Measurements from ENCODE around the gene DPYSL4. TPM values are rescaled to one million over a fixed set of nuclear protein-coding genes. Genes with fewer than 3 reads are reported as not detected.

Gene DPYSL4
- total RNA-seq, 2 donors from 2014 or later, result 0.28 TPM; not detected in 1

GRCh38 chr10:132199268-132199853, 12.6 kb downstream of the DPYSL4 start:
- Histone ChIP-seq H3K4me3 (no peak overlapping the region), H3K4me1 (ENCODE audit: control insufficient read depth in 1 of 2, low read depth in 2 of 2) (no peaks in the 10 kb centered on the region), H3K9me3 (no peaks in the 10 kb centered on the region), H3K36me3 (no peaks in the 10 kb centered on the region), H3K27ac (no peak overlapping the region), H3K27me3 (replicated peaks; ENCODE audit: insufficient read depth) (no peaks in the 10 kb centered on the region)
- DNase-seq (ENCODE audit: low spot score) (no peak), ATAC-seq (ENCODE audit: insufficient number of reproducible peaks, low FRiP score, low read depth) (no peak)
- no peak for TF ChIP-seq CTCF (IDR thresholded peaks at IDR 0.05)

- H3K27me3 ChIP-seq (replicated peaks; ENCODE audit: insufficient read depth), result no peaks in the 10 kb centered on the region
- H3K27ac ChIP-seq, result no peak overlapping the region
- TF ChIP-seq CTCF (IDR thresholded peaks at IDR 0.05), result no peak
- DNase-seq (ENCODE audit: low spot score) (no peak), ATAC-seq (ENCODE audit: insufficient number of reproducible peaks, low FRiP score, low read depth) (no peak)
- no peaks in the 10 kb centered on the region for H3K4me1 ChIP-seq (ENCODE audit: control insufficient read depth in 1 of 2, low read depth in 2 of 2)
- no peaks in the 10 kb centered on the region for H3K9me3 ChIP-seq
- no peak overlapping the region for H3K4me3 ChIP-seq
- no peaks in the 10 kb centered on the region for H3K36me3 ChIP-seq
Measured at GRCh38 chr10:132199854-132200311, 13.1 kb downstream of the DPYSL4 start.

- no peaks in the 10 kb centered on the region for H3K36me3 ChIP-seq
Measured at GRCh38 chr10:132200344-132201110, 13.8 kb downstream of the DPYSL4 start.

GRCh38 chr10:132201111-132201969, 14.6 kb downstream of the DPYSL4 start:
- H3K9me3 ChIP-seq, result no peaks in the 10 kb centered on the region
- no peak overlapping the region for H3K4me3 ChIP-seq
- ATAC-seq (ENCODE audit: insufficient number of reproducible peaks, low FRiP score, low read depth) (no peak), DNase-seq (ENCODE audit: low spot score) (no peak)
- TF ChIP-seq CTCF (IDR thresholded peaks at IDR 0.05), result no peak
- no peaks in the 10 kb centered on the region for H3K36me3 ChIP-seq
- H3K27me3 ChIP-seq (replicated peaks; ENCODE audit: insufficient read depth), result no peaks in the 10 kb centered on the region
- no peak overlapping the region for H3K27ac ChIP-seq
- H3K4me1 ChIP-seq (ENCODE audit: control insufficient read depth in 1 of 2, low read depth in 2 of 2), result no peaks in the 10 kb centered on the region

More at GRCh38 chr10:132200344-132201110, 13.8 kb downstream of the DPYSL4 start:
- Histone ChIP-seq H3K9me3 (no peaks in the 10 kb centered on the region), H3K4me1 (ENCODE audit: control insufficient read depth in 1 of 2, low read depth in 2 of 2) (no peaks in the 10 kb centered on the region), H3K4me3 (no peak overlapping the region), H3K27me3 (replicated peaks; ENCODE audit: insufficient read depth) (no peaks in the 10 kb centered on the region), H3K27ac (no peak overlapping the region)
- no peak for DNase-seq (ENCODE audit: low spot score)
- no peak for TF ChIP-seq CTCF (IDR thresholded peaks at IDR 0.05)
- no peak for ATAC-seq (ENCODE audit: insufficient number of reproducible peaks, low FRiP score, low read depth)
